ENCODE results near the gene FBXO2.

DNA sequence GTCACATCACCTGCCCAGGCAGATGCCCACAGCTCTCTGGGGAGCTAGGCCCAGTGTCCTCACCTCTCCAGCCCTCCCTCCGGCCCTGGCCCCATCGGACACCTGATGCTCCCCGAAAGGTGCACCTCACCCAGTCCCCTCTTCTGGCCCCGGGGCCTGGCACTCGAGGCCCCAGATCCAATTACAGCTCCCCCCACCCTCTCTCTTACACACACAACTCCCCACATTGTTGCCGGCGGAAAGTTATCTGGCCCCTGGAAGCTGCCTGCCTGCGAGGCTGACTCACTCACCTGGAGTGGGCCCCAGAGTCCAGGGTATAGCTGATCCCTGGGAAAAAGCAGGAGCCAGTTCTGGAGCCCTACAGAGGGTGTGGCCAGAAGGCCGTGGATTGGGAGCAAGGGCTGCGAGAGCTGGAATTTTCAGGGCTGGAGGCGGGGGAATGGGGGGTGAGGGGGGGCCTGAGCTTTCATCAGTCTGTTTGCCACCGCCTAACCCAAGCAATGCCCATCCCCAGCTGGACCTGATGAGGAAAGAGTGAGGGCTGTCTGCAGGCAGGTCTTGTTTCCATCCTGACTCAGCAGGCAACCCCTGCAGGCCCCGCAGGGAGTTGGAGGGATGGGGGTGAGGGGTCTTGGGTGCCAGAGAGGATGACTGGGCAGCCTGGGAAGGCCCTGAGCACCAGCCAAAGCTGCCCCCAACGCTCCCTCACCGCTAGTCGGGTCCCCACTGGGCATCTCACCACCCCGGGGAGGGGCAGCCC, 948 bp downstream of the FBXO2 start:
- TF ChIP-seq, protein P1, sequence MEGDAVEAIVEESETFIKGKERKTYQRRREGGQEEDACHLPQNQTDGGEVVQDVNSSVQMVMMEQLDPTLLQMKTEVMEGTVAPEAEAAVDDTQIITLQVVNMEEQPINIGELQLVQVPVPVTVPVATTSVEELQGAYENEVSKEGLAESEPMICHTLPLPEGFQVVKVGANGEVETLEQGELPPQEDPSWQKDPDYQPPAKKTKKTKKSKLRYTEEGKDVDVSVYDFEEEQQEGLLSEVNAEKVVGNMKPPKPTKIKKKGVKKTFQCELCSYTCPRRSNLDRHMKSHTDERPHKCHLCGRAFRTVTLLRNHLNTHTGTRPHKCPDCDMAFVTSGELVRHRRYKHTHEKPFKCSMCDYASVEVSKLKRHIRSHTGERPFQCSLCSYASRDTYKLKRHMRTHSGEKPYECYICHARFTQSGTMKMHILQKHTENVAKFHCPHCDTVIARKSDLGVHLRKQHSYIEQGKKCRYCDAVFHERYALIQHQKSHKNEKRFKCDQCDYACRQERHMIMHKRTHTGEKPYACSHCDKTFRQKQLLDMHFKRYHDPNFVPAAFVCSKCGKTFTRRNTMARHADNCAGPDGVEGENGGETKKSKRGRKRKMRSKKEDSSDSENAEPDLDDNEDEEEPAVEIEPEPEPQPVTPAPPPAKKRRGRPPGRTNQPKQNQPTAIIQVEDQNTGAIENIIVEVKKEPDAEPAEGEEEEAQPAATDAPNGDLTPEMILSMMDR (conservative IDR thresholded peaks at IDR 0.05; ENCODE audit: low read length): no peak
- no peak for TF ChIP-seq EZH2phosphoT487 (IDR thresholded peaks at IDR 0.05; ENCODE audit: borderline replicate concordance)
